ENCODE results near the gene TMEM203. TPM values are rescaled to one million over a fixed set of nuclear protein-coding genes. Genes with fewer than 3 reads are reported as not detected.

TMEM203 gene
- total RNA-seq, 1 donor from 2014 or later = 24.3 TPM

- Histone ChIP-seq H3K36me3 (no peaks in the 10 kb centered on the region), H3K27ac (no peak overlapping the region), H3K27me3 (no peaks in the 10 kb centered on the region), H3K4me1 (peaks cover 1 to 19% of the 10 kb centered on the region in 2 donors), H3K9me3 (no peaks in the 10 kb centered on the region), H3K4me3 (no peak overlapping the region)
- DNase-seq (ENCODE audit: low spot score in 2 of 2) = no peak
- TF ChIP-seq, protein P1, sequence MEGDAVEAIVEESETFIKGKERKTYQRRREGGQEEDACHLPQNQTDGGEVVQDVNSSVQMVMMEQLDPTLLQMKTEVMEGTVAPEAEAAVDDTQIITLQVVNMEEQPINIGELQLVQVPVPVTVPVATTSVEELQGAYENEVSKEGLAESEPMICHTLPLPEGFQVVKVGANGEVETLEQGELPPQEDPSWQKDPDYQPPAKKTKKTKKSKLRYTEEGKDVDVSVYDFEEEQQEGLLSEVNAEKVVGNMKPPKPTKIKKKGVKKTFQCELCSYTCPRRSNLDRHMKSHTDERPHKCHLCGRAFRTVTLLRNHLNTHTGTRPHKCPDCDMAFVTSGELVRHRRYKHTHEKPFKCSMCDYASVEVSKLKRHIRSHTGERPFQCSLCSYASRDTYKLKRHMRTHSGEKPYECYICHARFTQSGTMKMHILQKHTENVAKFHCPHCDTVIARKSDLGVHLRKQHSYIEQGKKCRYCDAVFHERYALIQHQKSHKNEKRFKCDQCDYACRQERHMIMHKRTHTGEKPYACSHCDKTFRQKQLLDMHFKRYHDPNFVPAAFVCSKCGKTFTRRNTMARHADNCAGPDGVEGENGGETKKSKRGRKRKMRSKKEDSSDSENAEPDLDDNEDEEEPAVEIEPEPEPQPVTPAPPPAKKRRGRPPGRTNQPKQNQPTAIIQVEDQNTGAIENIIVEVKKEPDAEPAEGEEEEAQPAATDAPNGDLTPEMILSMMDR (IDR thresholded peaks at IDR 0.05) = no peak
- intact Hi-C loops (cut with DNase I) = no loop called here
Observed at GRCh38 chr9:137236936-137237421, 31.5 kb upstream of the TMEM203 start.

DNA sequence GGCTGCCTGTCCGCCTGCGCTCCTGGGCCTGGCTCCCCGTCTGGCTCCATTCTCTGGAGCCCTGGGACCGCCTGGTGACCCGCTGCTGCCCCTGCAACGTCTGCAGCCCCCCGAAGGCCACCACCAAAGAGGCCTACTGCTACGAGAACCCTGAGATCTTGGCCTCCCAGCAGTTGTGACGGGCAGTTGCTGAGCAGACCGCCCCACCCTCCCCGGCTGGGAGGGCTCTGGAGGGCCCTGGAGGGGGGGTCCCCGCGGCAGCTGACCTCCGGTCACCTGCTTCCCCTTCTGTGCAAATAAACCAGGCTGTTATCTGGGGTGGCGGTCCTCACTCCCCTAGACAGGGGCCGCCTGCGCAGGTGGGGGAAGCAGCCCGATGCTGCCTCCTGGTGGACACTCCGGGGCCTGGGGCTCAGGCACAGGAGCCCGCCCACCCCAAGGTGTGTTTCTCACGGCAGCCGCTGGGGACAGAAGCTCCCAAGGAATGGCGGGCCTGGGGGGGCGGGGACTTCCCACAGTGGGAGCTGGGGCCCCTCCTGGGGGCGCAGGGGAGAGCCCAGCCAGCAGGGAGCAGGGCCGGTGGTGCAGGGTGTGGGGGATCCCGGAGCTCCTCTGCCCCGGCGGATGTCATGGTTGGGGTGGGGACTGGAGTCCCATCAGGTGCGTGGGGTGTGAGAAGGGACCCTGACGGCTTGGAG lies 30.9 kb upstream of the TMEM203 start:
- H3K4me1 ChIP-seq = peaks cover 0 to 17% of the 10 kb centered on the region in 2 donors
- no peaks in the 10 kb centered on the region for H3K9me3 ChIP-seq
- peak overlapping the region in 1 of 2 donors; percentile 32 for H3K4me3 ChIP-seq
- intact Hi-C loops (cut with DNase I) = no loop called here
- H3K27ac ChIP-seq = no peak overlapping the region
- no peaks in the 10 kb centered on the region for H3K27me3 ChIP-seq
- TF ChIP-seq, protein P1 (IDR thresholded peaks at IDR 0.05) = peak; percentile 94 to 99 (median 99)
- peak; percentile 29 to 90 for DNase-seq (ENCODE audit: low spot score in 2 of 2)
- no peaks in the 10 kb centered on the region for H3K36me3 ChIP-seq

- peaks cover 0 to 17% of the 10 kb centered on the region in 2 donors for H3K4me1 ChIP-seq
- no peak overlapping the region for H3K27ac ChIP-seq
- H3K36me3 ChIP-seq = no peaks in the 10 kb centered on the region
- no peaks in the 10 kb centered on the region for H3K27me3 ChIP-seq
- intact Hi-C loops (cut with DNase I) = no loop called here
- TF ChIP-seq, protein P1 (IDR thresholded peaks at IDR 0.05) = no peak
- H3K9me3 ChIP-seq = no peaks in the 10 kb centered on the region
- DNase-seq (ENCODE audit: low spot score in 2 of 2) = no peak
- peak overlapping the region in 1 of 2 donors; percentile 32 for H3K4me3 ChIP-seq
Observed at GRCh38 chr9:137235424-137236237, 30.2 kb upstream of the TMEM203 start.

GRCh38 chr9:137234758-137235423 lies 29.4 kb upstream of the TMEM203 start:
- Histone ChIP-seq H3K27me3 (no peaks in the 10 kb centered on the region), H3K9me3 (no peaks in the 10 kb centered on the region), H3K36me3 (no peaks in the 10 kb centered on the region), H3K27ac (no peak overlapping the region), H3K4me1 (peaks cover 0 to 16% of the 10 kb centered on the region in 2 donors), H3K4me3 (no peak overlapping the region)
- TF ChIP-seq, protein P1 (IDR thresholded peaks at IDR 0.05) = no peak
- DNase-seq (ENCODE audit: low spot score in 2 of 2) = no peak
- intact Hi-C loops (cut with DNase I) = no loop called here

GRCh38 chr9:137234055-137234697 lies 28.7 kb upstream of the TMEM203 start:
- TF ChIP-seq, protein P1 (IDR thresholded peaks at IDR 0.05) = no peak
- Histone ChIP-seq H3K36me3 (no peaks in the 10 kb centered on the region), H3K27me3 (no peaks in the 10 kb centered on the region), H3K27ac (no peak overlapping the region), H3K4me3 (no peak overlapping the region), H3K9me3 (no peaks in the 10 kb centered on the region), H3K4me1 (peaks cover 0 to 10% of the 10 kb centered on the region in 2 donors)
- DNase-seq (ENCODE audit: low spot score in 2 of 2) = no peak
- intact Hi-C loops (cut with DNase I) = no loop called here

Measured in ascending aorta (tissue), 2 donors.